Small intestine (tissue), 7 donors: ENCODE data around the gene PRKCE. TPM values are rescaled to one million over a fixed set of nuclear protein-coding genes. Genes with fewer than 3 reads are reported as not detected.
A peak's percentile ranks its signal among the peaks of the same experiment; 100 is the strongest.

Experiments
- DNase-seq, 2 donors: peaks; one replicate each; pipeline versions ENCODE4 v3.0.0 to v3.0.0-alpha.2; 2013
- FAIRE-seq: peaks from 2 replicates; lab custom pipeline; 2012; peaks lifted over from hg19 to GRCh38; lab: Jason Lieb, UNC
- H3K27ac ChIP-seq, 3 donors: one replicate each; pipeline ENCODE4 v1.5.1; 2013; ENCODE audit warnings: low read length in 2 of 3, mild to moderate bottlenecking in 2 of 3, control low read depth in 1 of 3, inconsistent platforms in 1 of 3, low read depth in 1 of 3, moderate library complexity in 1 of 3
- H3K27me3 ChIP-seq, 3 donors: one replicate each; pipeline ENCODE4 v1.6.1; 2013; ENCODE audit warnings: low read length in 3 of 3, inconsistent platforms in 1 of 3; ENCODE audit not compliant: control insufficient read depth in 3 of 3, insufficient read depth in 3 of 3
- H3K36me3 ChIP-seq, 3 donors: one replicate each; pipeline ENCODE4 v1.6.1; 2013; ENCODE audit warnings: low read length in 3 of 3, inconsistent platforms in 1 of 3, low read depth in 1 of 3, mild to moderate bottlenecking in 1 of 3, moderate library complexity in 1 of 3; ENCODE audit not compliant: control insufficient read depth in 3 of 3, insufficient read depth in 2 of 3
- H3K4me1 ChIP-seq, 3 donors: one replicate each; pipeline ENCODE4 v1.6.1; 2013; ENCODE audit warnings: low read length in 2 of 3, inconsistent platforms in 1 of 3, low read depth in 1 of 3, mild to moderate bottlenecking in 1 of 3, moderate library complexity in 1 of 3; ENCODE audit not compliant: control insufficient read depth in 3 of 3, insufficient read depth in 2 of 3
- H3K4me3 ChIP-seq, 3 donors: one replicate each; pipeline ENCODE4 v1.5.1; 2013; ENCODE audit warnings: low read length in 3 of 3, control low read depth in 1 of 3, inconsistent platforms in 1 of 3, low read depth in 1 of 3, mild to moderate bottlenecking in 1 of 3, moderate library complexity in 1 of 3
- H3K9me3 ChIP-seq, 2 donors: one replicate each; pipeline ENCODE4 v1.6.1; 2013; ENCODE audit warnings: low read depth in 1 of 2, low read length in 1 of 2; ENCODE audit not compliant: control insufficient read depth in 2 of 2, insufficient read depth in 1 of 2
- WGBS, 3 donors: extraction: QIAGEN DNeasy Blood & Tissue Kit; methylation state at CpG; one replicate each; pipeline ENCODE4 v1.1.7; 2013; 5-methylcytosine and 5-hydroxymethylcytosine counted together
- polyA plus RNA-seq, 4 donors: library from polyadenylated mRNA; stranded (reverse) in 3 of 4; unstranded in 1 of 4; fragments of 200-250 nt in 3 of 4; fragments of 120-200 nt in 1 of 4; gene quantifications; one replicate each; pipeline versions ENCODE4 v1.2.1 to v1.2.3, GENCODE V29; 2013
- donor health status: healthy with polysubstance abuse.
- donor health status: control.
- donor health status: control.
- donor health status: Bipolar disorder and iron deficiency.
- donor health status: healthy.

The PRKCE gene
- polyA plus RNA-seq, 4 donors = 2.2 to 7.1 (median 5.4) TPM

DNA sequence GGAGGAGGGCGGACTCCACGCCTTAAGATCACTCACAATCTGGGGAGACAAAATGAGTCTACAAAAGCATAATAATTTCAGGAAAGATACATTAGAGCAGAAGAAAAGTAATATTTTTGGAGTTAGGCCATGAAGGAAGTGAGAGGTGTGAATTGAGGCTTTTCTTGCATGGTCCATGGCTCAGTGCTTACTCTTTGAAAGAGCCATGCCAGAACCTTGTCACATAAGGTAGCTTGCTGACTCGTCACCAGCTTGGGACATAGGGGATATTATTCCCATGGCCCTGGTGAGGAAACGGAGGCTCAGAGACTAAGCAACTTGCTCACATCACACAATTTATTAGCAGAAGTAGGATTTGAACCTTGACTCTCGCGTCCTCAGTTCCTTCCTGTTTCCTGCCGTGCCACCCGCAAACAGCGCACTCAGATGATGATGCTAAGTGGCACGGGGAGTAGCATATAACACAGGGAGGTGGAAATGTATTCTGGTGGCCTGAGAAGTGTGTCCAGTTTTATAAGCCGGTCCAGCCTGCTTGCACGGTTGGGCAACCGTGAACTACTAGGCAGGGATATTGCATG lies 333.5 kb downstream of the PRKCE start:
- no peaks in the 10 kb centered on the region for H3K4me1 ChIP-seq
- no peak overlapping the region for H3K4me3 ChIP-seq
- DNase-seq (no peak), FAIRE-seq (no peak)
- no peak overlapping the region for H3K27ac ChIP-seq
- 82 to 93% (median 90%) methylated on average over 13 of the region's 13 CpGs for WGBS, 3 donors
- no peaks in the 10 kb centered on the region for H3K27me3 ChIP-seq
- peaks cover 0 to 46% (median 2%) of the 10 kb centered on the region in 3 donors for H3K36me3 ChIP-seq
- H3K9me3 ChIP-seq = no peaks in the 10 kb centered on the region

DNA sequence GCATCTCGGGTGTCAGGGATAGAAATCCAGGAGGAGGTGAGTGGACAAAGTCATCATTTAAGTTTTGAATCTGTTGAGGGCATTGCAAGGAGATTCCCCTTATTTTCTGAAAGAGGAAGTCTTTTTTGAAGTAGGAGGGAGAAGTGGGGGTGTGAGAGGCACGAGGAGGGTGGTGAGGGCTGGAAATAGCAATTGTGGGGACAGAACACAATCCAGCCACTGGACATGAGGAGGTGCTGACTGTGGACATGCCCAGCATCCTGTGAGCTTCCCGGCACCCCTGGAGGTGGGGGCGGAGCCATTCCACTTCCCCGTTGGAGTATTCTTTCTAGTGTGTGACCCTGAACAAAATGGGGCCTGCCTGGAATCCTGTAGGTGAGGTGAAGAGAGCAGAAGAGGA lies 335.0 kb downstream of the PRKCE start:
- H3K4me3 ChIP-seq = no peak overlapping the region
- no peaks in the 10 kb centered on the region for H3K27me3 ChIP-seq
- DNase-seq (no peak), FAIRE-seq (no peak)
- peaks cover 0 to under 1% (median 0%) of the 10 kb centered on the region in 3 donors for H3K4me1 ChIP-seq
- H3K36me3 ChIP-seq = peaks cover 0 to 45% (median 2%) of the 10 kb centered on the region in 3 donors
- H3K27ac ChIP-seq = no peak overlapping the region
- 60 to 72% (median 72%) methylated on average over 5 of the region's 5 CpGs for WGBS, 3 donors
- H3K9me3 ChIP-seq = no peaks in the 10 kb centered on the region

DNA sequence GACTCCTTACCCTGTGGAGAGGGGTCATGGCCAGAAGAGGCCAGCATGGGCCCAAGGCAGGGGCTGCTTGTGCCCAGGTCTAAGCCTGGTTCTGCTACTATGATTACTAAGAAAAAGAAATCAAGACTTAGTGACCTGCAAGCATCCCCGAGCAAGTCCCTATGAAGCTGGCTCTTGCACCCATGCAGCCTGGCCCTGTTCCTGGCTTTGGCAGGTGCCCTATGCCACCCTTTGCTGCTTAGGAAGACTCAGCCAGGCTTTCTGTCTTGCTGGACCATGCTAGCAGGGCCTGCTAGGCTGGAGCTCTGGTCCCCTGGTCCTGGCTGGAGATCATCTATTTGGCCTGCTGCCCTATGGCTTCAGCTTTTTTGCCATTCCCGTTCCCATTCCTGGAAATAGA lies 336.4 kb downstream of the PRKCE start:
- FAIRE-seq (no peak), DNase-seq (no peak)
- WGBS, 3 donors = 71 to 76% (median 74%) methylated on average over 2 of the region's 2 CpGs
- H3K9me3 ChIP-seq = no peaks in the 10 kb centered on the region
- no peaks in the 10 kb centered on the region for H3K27me3 ChIP-seq
- no peak overlapping the region for H3K4me3 ChIP-seq
- no peak overlapping the region for H3K27ac ChIP-seq
- H3K4me1 ChIP-seq = peaks cover 0 to 14% (median 0%) of the 10 kb centered on the region in 3 donors
- peaks cover 0 to 38% (median 2%) of the 10 kb centered on the region in 3 donors for H3K36me3 ChIP-seq

DNA sequence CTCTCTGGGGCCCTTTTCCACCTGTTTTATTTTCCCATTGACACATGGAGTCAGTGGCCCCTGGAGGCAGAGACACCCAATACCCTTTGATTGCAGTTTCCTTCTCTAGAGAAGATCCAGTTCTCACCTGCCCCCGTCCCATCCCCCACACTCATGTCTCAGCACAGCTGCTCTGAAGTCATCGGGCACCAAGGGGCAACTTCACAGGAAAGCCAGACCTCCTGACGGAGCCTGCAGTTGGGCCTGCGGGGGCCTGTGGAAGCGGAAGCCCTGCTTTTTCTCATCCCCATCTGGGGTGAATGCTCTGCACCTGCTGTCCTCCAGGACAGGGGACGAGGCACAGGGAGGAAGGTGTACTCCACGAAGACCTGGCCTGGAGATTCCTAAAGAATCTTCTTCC lies 337.4 kb downstream of the PRKCE start:
- Histone ChIP-seq H3K9me3 (no peaks in the 10 kb centered on the region), H3K27me3 (no peaks in the 10 kb centered on the region), H3K27ac (no peak overlapping the region), H3K4me3 (no peak overlapping the region), H3K36me3 (peaks cover 0 to 34% (median 2%) of the 10 kb centered on the region in 3 donors), H3K4me1 (peaks cover 0 to 18% (median 0%) of the 10 kb centered on the region in 3 donors)
- DNase-seq = no peak
- 85 to 90% (median 89%) methylated on average over 7 of the region's 7 CpGs for WGBS, 3 donors
- FAIRE-seq = no peak

DNA sequence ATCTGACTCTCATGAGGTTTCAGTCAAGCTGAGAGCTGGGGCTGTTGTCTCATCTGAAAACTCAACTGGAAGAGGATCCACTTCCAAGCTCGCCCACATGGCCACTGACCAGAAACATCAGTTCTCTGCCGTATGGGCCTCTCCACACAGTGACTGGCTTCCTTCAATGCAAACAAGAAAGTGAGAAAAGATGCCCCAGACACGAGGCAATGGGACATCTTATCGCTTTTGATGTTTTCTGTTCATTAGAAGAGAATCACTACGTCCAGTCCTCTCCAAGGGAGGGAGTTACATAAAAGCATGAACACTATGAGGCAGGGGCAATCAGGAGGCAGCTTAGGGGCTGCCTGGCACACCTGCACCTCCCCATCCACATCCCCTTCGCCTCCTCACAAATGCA lies 338.7 kb downstream of the PRKCE start:
- no peaks in the 10 kb centered on the region for H3K27me3 ChIP-seq
- peaks cover 0 to 26% (median 2%) of the 10 kb centered on the region in 3 donors for H3K36me3 ChIP-seq
- DNase-seq = no peak
- peaks cover 0 to 18% (median 0%) of the 10 kb centered on the region in 3 donors for H3K4me1 ChIP-seq
- no peak overlapping the region for H3K27ac ChIP-seq
- no peaks in the 10 kb centered on the region for H3K9me3 ChIP-seq
- 88 to 96% (median 95%) methylated on average over 6 of the region's 6 CpGs for WGBS, 3 donors
- no peak for FAIRE-seq
- no peak overlapping the region for H3K4me3 ChIP-seq

- H3K4me1 ChIP-seq = peaks cover 0 to 18% (median 0%) of the 10 kb centered on the region in 3 donors
- H3K27ac ChIP-seq = peak overlapping the region in 2 of 3 donors; percentile 60 to 65
- H3K9me3 ChIP-seq = peaks cover 0 to 4% of the 10 kb centered on the region in 2 donors
- FAIRE-seq (no peak), DNase-seq (peak; percentile 74)
- 27 to 53% (median 43%) methylated on average over 11 of the region's 11 CpGs for WGBS, 3 donors
- no peaks in the 10 kb centered on the region for H3K27me3 ChIP-seq
- no peak overlapping the region for H3K4me3 ChIP-seq
- H3K36me3 ChIP-seq = peaks cover 0 to 18% (median 2%) of the 10 kb centered on the region in 3 donors
Observed at GRCh38 chr2:45992021-45992740, 340.7 kb downstream of the PRKCE start.

- 41 to 58% (median 44%) methylated on average over 7 of the region's 7 CpGs for WGBS, 3 donors
- H3K9me3 ChIP-seq = peaks cover 0 to 4% of the 10 kb centered on the region in 2 donors
- peaks cover 0 to 18% (median 2%) of the 10 kb centered on the region in 3 donors for H3K36me3 ChIP-seq
- H3K4me3 ChIP-seq = no peak overlapping the region
- DNase-seq (no peak), FAIRE-seq (no peak)
- H3K27me3 ChIP-seq = no peaks in the 10 kb centered on the region
- peak overlapping the region in 2 of 3 donors; percentile 60 to 65 for H3K27ac ChIP-seq
- H3K4me1 ChIP-seq = peaks cover 0 to 18% (median 0%) of the 10 kb centered on the region in 3 donors
Observed at GRCh38 chr2:45992741-45993475, 341.4 kb downstream of the PRKCE start.

- H3K27ac ChIP-seq = no peak overlapping the region
- no peaks in the 10 kb centered on the region for H3K27me3 ChIP-seq
- DNase-seq (peak; percentile 77 to 80), FAIRE-seq (no peak)
- H3K4me1 ChIP-seq = peaks cover 0 to 18% (median 0%) of the 10 kb centered on the region in 3 donors
- peaks cover 0 to 4% of the 10 kb centered on the region in 2 donors for H3K9me3 ChIP-seq
- 36 to 47% (median 42%) methylated on average over 6 of the region's 6 CpGs for WGBS, 3 donors
- H3K36me3 ChIP-seq = peaks cover 0 to 14% (median 2%) of the 10 kb centered on the region in 3 donors
- H3K4me3 ChIP-seq = no peak overlapping the region
Observed at GRCh38 chr2:45993476-45993991, 342.1 kb downstream of the PRKCE start.
